Activated naive CD4-positive, alpha-beta T cell treated with anti-CD3 and anti-CD28 coated beads for 36 hours (primary cell): ENCODE data around the gene C19orf18. TPM values are rescaled to one million over a fixed set of nuclear protein-coding genes. Genes with fewer than 3 reads are reported as not detected.
"Not testable (repeated sequence)": the region's sequence is repeated elsewhere in the genome, so short reads cannot be mapped to it uniquely, and the experiment has no call there.

Experiments
- CTCF ChIA-PET: fragments of 350-600 bp; sonication (Branson Sonifier 250); formaldehyde crosslinking; loops from one replicate; lab custom pipeline; 2021; ENCODE audit warnings: antibody characterized with exemption; lab: Charles Lee
- DNase-seq: peaks from one replicate; pipeline ENCODE4 v3.0.0-alpha.2; 2020
- H3K27ac Mint-ChIP-seq: one replicate; pipeline ENCODE4 v1.8.0; 2021; ENCODE audit warnings: mild to moderate bottlenecking, mixed read lengths
- H3K27me3 Mint-ChIP-seq: one replicate; pipeline ENCODE4 v1.8.0; 2021; ENCODE audit warnings: low read depth, mixed read lengths
- H3K36me3 Mint-ChIP-seq: one replicate; pipeline ENCODE4 v1.8.0; 2021; ENCODE audit warnings: low read depth, mixed read lengths
- H3K4me1 Mint-ChIP-seq: one replicate; pipeline ENCODE4 v1.8.0; 2021; ENCODE audit warnings: low read depth, mixed read lengths
- H3K4me3 Mint-ChIP-seq: one replicate; pipeline ENCODE4 v1.8.0; 2021; ENCODE audit warnings: mild to moderate bottlenecking, moderate library complexity, mixed read lengths
- H3K9me3 Mint-ChIP-seq: one replicate; pipeline ENCODE4 v1.8.0; 2021; ENCODE audit warnings: mixed read lengths
- intact Hi-C: fragments of 100-400 bp; cut with micrococcal nuclease; formaldehyde crosslinking; loops from one replicate; pipeline ENCODE4 v1.15.1; 2023
- total RNA-seq, 2 experiments: library from RNA; stranded (reverse); gene quantifications; one replicate each; pipeline ENCODE4 v1.2.3, GENCODE V29; 2021

C19orf18 gene
- total RNA-seq, 2 experiments from 2014 or later, result 0.31 TPM; not detected in 1

DNA sequence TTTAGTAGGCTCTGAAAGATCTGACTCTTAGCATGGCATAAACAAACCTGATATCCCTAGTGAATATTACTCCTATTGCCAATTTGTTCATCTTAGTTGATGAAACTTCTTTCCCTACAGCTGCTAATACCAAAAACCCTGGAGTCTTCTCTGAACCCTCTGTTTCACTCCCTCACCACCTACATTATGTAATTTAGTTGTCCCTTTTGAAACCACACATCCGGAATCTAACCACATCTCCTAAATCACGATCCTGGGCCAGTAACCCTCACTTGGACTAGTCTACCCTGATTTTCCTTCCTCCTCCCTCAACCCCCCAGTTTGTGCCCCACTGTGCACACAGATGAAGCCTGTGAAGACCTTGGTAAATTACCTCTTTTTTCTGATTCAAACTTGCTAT, 28.0 kb downstream of the C19orf18 start:
- Mint-ChIP-seq H3K9me3 (peaks cover 50% of the 10 kb centered on the region), H3K4me3 (peak overlapping the region; percentile 91), H3K27me3 (no peaks in the 10 kb centered on the region), H3K4me1 (peaks cover 17% of the 10 kb centered on the region), H3K27ac (no peak overlapping the region), H3K36me3 (peaks cover 56% of the 10 kb centered on the region)
- CTCF ChIA-PET, result no interaction called here
- intact Hi-C loops, result loop anchor here (2.0 kb wide), 1 partner anchor 56 kb away; the partner anchor contains the start of gene ZNF606
- no peak for DNase-seq

DNA sequence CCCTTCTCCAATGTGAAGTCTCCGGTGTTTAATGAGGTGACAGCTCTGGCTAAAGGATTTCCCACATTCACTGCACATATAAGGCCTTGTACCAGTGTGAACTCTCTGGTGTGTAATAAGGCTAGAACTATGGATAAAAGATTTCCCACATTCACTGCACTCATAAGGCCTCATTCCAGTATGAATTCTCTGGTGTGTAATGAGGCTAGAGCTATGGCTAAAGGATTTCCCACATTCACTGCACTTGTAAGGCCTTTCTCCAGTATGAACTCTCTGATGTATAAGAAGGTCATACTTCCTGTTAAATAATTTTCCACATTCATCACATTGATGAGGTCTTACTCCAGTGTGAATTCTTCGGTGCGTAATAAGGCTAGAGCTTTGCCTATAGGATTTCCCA, 32.7 kb downstream of the C19orf18 start:
- peaks cover 68% of the 10 kb centered on the region for H3K9me3 Mint-ChIP-seq

DNA sequence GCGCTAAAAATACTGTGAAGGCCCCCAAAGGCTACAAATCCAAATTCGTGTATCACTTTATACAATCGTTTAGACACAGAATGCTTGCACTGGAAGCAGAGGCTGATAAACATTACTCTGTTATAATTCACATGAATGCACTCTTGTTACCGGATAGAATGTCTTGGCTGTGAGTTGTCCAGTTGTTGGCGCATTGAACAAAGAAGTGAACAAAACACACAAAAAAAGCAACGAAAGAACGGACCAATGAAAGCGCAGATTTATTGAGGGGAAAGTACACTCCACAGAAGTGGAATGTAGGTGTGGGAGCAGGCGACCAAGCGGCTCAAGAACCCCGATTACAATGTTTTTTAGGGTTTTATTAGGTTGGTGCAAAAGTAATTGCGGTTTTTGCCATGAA, 38.6 kb downstream of the C19orf18 start:
- peaks cover 68% of the 10 kb centered on the region for H3K36me3 Mint-ChIP-seq
- peaks cover 52% of the 10 kb centered on the region for H3K9me3 Mint-ChIP-seq
- CTCF ChIA-PET, result no interaction called here
- DNase-seq, result no peak
- H3K4me3 Mint-ChIP-seq, result no peak overlapping the region
- no peak overlapping the region for H3K27ac Mint-ChIP-seq
- no peaks in the 10 kb centered on the region for H3K27me3 Mint-ChIP-seq
- H3K4me1 Mint-ChIP-seq, result peaks cover 2% of the 10 kb centered on the region
- intact Hi-C loops, result no loop called here

More for the DNA sequence above, 32.7 kb downstream of the C19orf18 start:
- Mint-ChIP-seq H3K4me3 (no peak overlapping the region), H3K27ac (no peak overlapping the region), H3K4me1 (peaks cover 11% of the 10 kb centered on the region), H3K36me3 (peaks cover 85% of the 10 kb centered on the region), H3K27me3 (no peaks in the 10 kb centered on the region)
- no peak for DNase-seq
- CTCF ChIA-PET, result no interaction called here
- intact Hi-C loops, result no loop called here

DNA sequence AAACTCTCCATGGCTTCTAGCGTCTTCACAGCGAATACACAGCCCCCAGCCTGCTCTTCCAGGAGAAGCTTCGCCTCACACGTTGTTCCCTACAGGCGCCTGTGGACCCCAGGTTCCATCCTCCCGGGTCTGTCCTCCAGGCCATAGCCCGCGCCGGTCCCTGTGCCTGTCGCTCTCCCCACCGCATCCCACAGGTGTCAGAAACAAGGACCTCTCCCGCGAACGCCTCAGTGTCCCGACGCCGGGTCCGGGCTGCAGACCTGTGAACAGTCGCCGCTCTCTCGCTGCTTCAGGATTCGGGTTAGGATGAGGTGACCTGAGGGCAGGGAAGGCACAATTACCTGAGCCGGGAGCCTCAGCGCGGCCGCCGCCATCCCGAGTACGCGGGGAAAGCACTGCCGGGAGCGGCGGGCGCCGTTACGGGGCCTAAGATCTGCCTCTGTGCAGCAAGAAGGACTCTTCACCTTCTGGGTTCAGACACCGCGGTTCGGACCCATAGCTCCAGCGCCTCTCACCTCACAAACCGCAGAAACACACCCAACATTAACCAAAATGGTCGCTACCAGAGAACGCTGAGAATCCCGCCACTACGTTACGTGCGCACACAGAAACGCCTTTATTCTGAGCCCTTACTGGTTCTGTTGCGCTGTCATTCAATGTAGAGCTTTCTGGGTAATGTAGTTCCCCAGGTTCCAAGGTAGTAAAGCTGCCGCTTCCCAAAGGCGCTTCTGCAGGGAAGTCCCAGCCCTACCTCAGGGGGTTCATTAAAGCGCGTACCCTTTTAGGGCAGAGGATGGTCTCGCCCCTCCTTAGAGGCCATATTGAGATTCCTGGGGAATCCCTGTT, 39.3 kb downstream of the C19orf18 start, which contains the start of gene ZNF418:
TSS of gene ZNF418 (minus strand) at position 583 of the 846 bp plus-strand sequence. CDS start 1,580 bp downstream, outside the sequence.
- intact Hi-C loops, result no loop called here
- no peaks in the 10 kb centered on the region for H3K27me3 Mint-ChIP-seq
- peaks cover 54% of the 10 kb centered on the region for H3K9me3 Mint-ChIP-seq
- peaks cover 2% of the 10 kb centered on the region for H3K4me1 Mint-ChIP-seq
- peaks cover 72% of the 10 kb centered on the region for H3K36me3 Mint-ChIP-seq
- CTCF ChIA-PET, result no interaction called here
- DNase-seq, result peak; percentile 67
- peak within 1 kb of the TSS; percentile 15 for H3K27ac Mint-ChIP-seq
- H3K4me3 Mint-ChIP-seq, result peak within 1 kb of the TSS; percentile 79

DNA sequence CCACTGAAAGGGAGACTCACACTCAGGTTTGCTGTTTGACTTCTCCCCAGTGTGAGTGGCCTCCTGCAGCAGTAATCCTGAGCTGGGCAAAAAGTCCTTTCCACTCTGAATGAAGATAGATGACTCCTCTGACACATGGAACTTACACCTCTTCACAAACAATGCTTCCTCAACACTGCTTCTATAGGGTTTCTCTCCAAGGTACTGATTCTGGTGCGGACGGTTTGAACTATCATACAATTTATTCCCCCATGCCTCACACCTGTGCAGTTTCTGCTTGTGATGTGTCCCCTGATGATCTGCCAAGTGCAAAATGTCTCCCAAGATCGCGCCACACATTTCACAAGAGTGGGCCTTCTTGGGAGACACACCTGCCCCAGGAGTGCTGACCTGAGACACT, 46.7 kb downstream of the C19orf18 start:
- Mint-ChIP-seq H3K4me1 (no peaks in the 10 kb centered on the region), H3K9me3 (peaks cover 54% of the 10 kb centered on the region), H3K36me3 (peaks cover 52% of the 10 kb centered on the region), H3K4me3 (no peak overlapping the region), H3K27me3 (no peaks in the 10 kb centered on the region), H3K27ac (no peak overlapping the region)
- no peak for DNase-seq
- intact Hi-C loops, result no loop called here
- CTCF ChIA-PET, result no interaction called here

DNA sequence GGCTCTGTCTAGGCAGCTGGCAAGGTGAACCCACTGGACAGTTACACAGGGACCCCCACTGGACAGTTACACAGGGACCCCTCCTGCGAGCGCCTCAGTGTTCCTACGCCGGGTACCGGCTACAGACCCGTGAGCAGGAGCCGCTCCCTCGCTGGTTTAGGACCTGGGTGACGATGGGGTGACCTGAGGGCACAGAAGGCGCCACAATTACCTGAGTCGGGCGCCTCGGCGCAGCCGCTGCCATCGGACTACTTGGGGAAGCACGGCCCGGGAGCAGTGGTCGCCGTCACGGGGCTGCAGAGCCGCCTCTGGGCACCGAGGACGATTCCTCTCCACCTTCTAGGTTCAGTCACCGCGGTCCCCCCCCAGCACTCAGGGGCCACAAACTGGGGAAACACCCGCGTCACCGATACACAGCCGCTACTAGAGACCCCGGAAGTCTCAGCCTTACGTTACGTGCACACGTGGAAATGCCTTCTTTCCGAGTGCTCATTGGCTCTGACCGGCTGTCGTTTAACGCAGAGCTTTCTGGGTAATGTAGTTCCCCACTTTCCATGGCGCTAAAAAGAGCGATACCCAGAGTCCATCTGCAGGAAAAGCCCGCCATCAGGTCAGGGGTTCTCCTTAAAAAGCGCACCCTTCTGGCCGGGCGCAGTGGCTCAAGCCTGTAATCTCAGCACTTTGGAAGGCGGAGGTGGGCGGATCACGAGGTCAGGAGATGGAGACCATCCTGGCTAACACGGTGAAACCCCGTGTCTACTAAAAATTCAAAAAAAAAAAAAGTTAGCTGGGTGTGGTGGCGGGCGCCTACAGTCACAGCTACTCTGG, 58.0 kb downstream of the C19orf18 start, which contains the start of gene ZNF417:
TSS of gene ZNF417 (minus strand) at position 425 of the 828 bp plus-strand sequence. CDS start at position 244, 181 bp downstream.
- Mint-ChIP-seq H3K9me3 (peaks cover 31% of the 10 kb centered on the region), H3K4me1 (peaks cover 22% of the 10 kb centered on the region), H3K27ac (peak within 1 kb of the TSS; percentile 90), H3K36me3 (peaks cover 52% of the 10 kb centered on the region), H3K4me3 (peak within 1 kb of the TSS; percentile 90)
- not testable (repeated sequence) for H3K27me3 Mint-ChIP-seq
- intact Hi-C loops, result loop anchor here (1.0 to 5.0 kb wide), 8 partner anchors 27 to 553 kb away; partner anchors contain the start of genes TRAPPC2B, ZNF256, ZNF416 and ZNF547
- CTCF ChIA-PET, result interaction anchor here (0.6 to 2.0 kb wide), 2 partner anchors 22 to 28 kb away, joined by 4 to 5 read pairs; partner anchors contain the start of gene ZNF814
- DNase-seq, result peak; percentile 92

DNA sequence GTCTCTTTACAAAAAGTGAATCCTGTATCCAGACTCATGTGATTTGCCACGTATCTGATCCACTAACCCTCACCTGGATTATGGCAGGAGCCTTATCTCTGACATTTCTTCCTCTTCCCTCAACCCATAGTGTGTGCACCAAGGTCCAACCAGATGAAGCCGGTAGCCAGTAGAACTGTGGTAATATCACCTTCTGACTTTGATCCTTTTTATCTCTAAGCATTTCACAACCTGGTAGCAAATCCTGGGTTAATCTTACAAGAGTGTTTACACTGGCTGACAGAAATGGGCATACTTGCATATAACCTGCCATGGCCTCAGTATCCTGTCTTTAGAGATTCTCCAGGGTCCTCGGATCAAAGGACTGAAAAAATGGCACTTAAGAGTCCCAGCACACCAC, 59.8 kb downstream of the C19orf18 start:
- H3K4me3 Mint-ChIP-seq, result no peak overlapping the region
- no peak for DNase-seq
- peaks cover 37% of the 10 kb centered on the region for H3K9me3 Mint-ChIP-seq
- H3K27ac Mint-ChIP-seq, result no peak overlapping the region
- CTCF ChIA-PET, result interaction anchor here (0.6 to 2.0 kb wide), 2 partner anchors 26 to 96 kb away, joined by 3 to 4 read pairs; partner anchors contain the start of gene ZNF814
- peaks cover 22% of the 10 kb centered on the region for H3K4me1 Mint-ChIP-seq
- H3K27me3 Mint-ChIP-seq, result no peaks in the 10 kb centered on the region
- intact Hi-C loops, result no loop called here
- H3K36me3 Mint-ChIP-seq, result peaks cover 59% of the 10 kb centered on the region

Other genes starting within 250 kb of the C19orf18 start
- 1 to 10 TPM; 7.1 to 7.2 TPM for gene ZNF671, start 246.9 kb downstream of the C19orf18 start, total RNA-seq
- 10 to 100 TPM in 1 of 2 experiments, 1 to 10 TPM in 1; 9.4 to 10.3 TPM for gene ZNF776, start 227.7 kb downstream of the C19orf18 start, total RNA-seq
- gene ZNF586, start 204.9 kb downstream of the C19orf18 start, total RNA-seq, result 10 to 100 TPM; 14.5 to 14.9 TPM
- 1 to 10 TPM; 3.9 to 4.4 TPM for gene ZNF552, start 159.6 kb downstream of the C19orf18 start, total RNA-seq
- 1 to 10 TPM; 8.7 to 9.2 TPM for gene ZNF587B, start 144.2 kb downstream of the C19orf18 start, total RNA-seq
- gene ZNF587, start 124.7 kb downstream of the C19orf18 start, total RNA-seq, result 10 to 100 TPM; 17.5 to 20.2 TPM
- 10 to 100 TPM; 12.7 to 13.3 TPM for gene ZNF814, start 85.5 kb downstream of the C19orf18 start, total RNA-seq
- gene ZNF417, start 57.9 kb downstream of the C19orf18 start, total RNA-seq, result 1 to 10 TPM; 7.8 to 8.3 TPM
- gene ZNF418, start 39.1 kb downstream of the C19orf18 start, total RNA-seq, result 1 to 10 TPM; 2.9 to 3.6 TPM
- gene ZNF256, start 26.8 kb downstream of the C19orf18 start, total RNA-seq, result 1 to 10 TPM; 4.4 to 4.7 TPM
- gene ZNF606, start 28.3 kb upstream of the C19orf18 start, total RNA-seq, result 1 to 10 TPM; 4.5 to 4.7 TPM
- not detected for gene ZSCAN1, start 59.5 kb upstream of the C19orf18 start, total RNA-seq
- under 1 TPM; 0.54 to 0.62 TPM for gene ZNF135, start 84.7 kb upstream of the C19orf18 start, total RNA-seq
- 10 to 100 TPM; 25.7 to 26.1 TPM for gene ZSCAN18, start 123.7 kb upstream of the C19orf18 start, total RNA-seq
- 1 to 10 TPM; 4.3 to 4.8 TPM for gene ZNF329, start 176.3 kb upstream of the C19orf18 start, total RNA-seq
- gene ZNF274, start 208.5 kb upstream of the C19orf18 start, total RNA-seq, result 10 to 100 TPM; 14.6 to 16.9 TPM